ENCODE results near the gene SORT1.

SORT1 gene

GRCh38 chr1:109270623-109271317 lies 126.9 kb downstream of the SORT1 start:
- DNase-seq: no peak

- DNase-seq: no peak
These were observed 127.6 kb downstream of the SORT1 start for GRCh38 chr1:109269981-109270622.

GRCh38 chr1:109269212-109269980 lies 128.3 kb downstream of the SORT1 start:
- DNase-seq: no peak

GRCh38 chr1:109268431-109269211 lies 129.1 kb downstream of the SORT1 start:
- DNase-seq: no peak

GRCh38 chr1:109267743-109268300 lies 129.9 kb downstream of the SORT1 start:
- no peak for DNase-seq

GRCh38 chr1:109266965-109267364 lies 130.8 kb downstream of the SORT1 start:
- no peak for DNase-seq

- no peak for DNase-seq
These were observed 131.9 kb downstream of the SORT1 start for GRCh38 chr1:109265741-109266330.

- no peak for DNase-seq
These were observed 132.7 kb downstream of the SORT1 start for GRCh38 chr1:109265016-109265415.

GRCh38 chr1:109264379-109264755 lies 133.4 kb downstream of the SORT1 start:
- no peak for DNase-seq

- peak; percentile 85 for DNase-seq
These were observed 133.9 kb downstream of the SORT1 start for GRCh38 chr1:109263597-109264378.

- no peak for DNase-seq
These were observed 134.5 kb downstream of the SORT1 start for GRCh38 chr1:109263234-109263596.

- no peak for DNase-seq
These were observed 135.3 kb downstream of the SORT1 start for GRCh38 chr1:109262231-109263055.

- no peak for DNase-seq
These were observed 136.1 kb downstream of the SORT1 start for GRCh38 chr1:109261578-109261977.

- DNase-seq: no peak
These were observed 136.7 kb downstream of the SORT1 start for GRCh38 chr1:109261006-109261405.

- no peak for DNase-seq
These were observed 137.8 kb downstream of the SORT1 start for GRCh38 chr1:109259674-109260557.

Measured in activated CD4-positive, alpha-beta T cell treated with anti-CD3 and anti-CD28 coated beads, Interleukin-2, Interleukin-6, amounts not matched to agents 100 ng/mL and 50 ng/mL, durations not matched to agents 16 hours and 8 hours (primary cell).